GM12878 (cell line): ENCODE results near the gene CXCR6. TPM values are rescaled to one million over a fixed set of nuclear protein-coding genes. Genes with fewer than 3 reads are reported as not detected.

Source experiments
- ATAC-seq: fragments of 200-7000 bp; cut with Tn5 transposase; 3 replicates; pipeline ENCODE4 v1.9.1; 2020; ENCODE audit warnings: mild to moderate bottlenecking, moderate library complexity
- BruUV-seq: library from RNA; stranded (reverse); fragments of 400-500 nt; replicated peaks from 2 replicates; lab custom pipeline; 2021; lab: Mats Ljungman, UMichigan
- CTCF ChIA-PET: fragments of 300-600 bp; sonication (Branson Sonifier 250); formaldehyde crosslinking; extraction: SDS; loops from one replicate; lab custom pipeline; 2021; ENCODE audit warnings: inconsistent platforms; lab: Yijun Ruan, JAX
- POLR2A ChIA-PET: fragments of 350-600 bp; formaldehyde crosslinking; extraction: SDS; loops from one replicate; lab custom pipeline; 2021; ENCODE audit warnings: inconsistent platforms; lab: Charles Lee
- RAD21 ChIA-PET: fragments of 300-600 bp; sonication (Branson Sonifier 250); formaldehyde crosslinking; loops from one replicate; lab custom pipeline; 2023; ENCODE audit warnings: antibody characterized with exemption; ENCODE audit not compliant: unreplicated experiment; lab: Charles Lee
- SMC1A ChIA-PET: fragments of 300-600 bp; sonication (Branson Sonifier 250); formaldehyde crosslinking; loops from one replicate; lab custom pipeline; 2023; ENCODE audit not compliant: unreplicated experiment, uncharacterized antibody; lab: Charles Lee
- DNase-seq: peaks from one replicate; pipeline ENCODE4 v3.0.0-alpha.2; 2011; ENCODE audit warnings: low read depth, low spot score
- FAIRE-seq: peaks from 3 replicates; lab custom pipeline; 2011; peaks lifted over from hg19 to GRCh38; lab: Jason Lieb, UNC
- H2AFZ ChIP-seq: 2 replicates; pipeline ENCODE4 v1.6.0; 2011; ENCODE audit warnings: low read depth, low read length, control low read depth; ENCODE audit not compliant: control insufficient read depth
- H3K27ac ChIP-seq: 2 replicates; pipeline ENCODE4 v1.5.1; 2011; ENCODE audit warnings: control low read depth; ENCODE audit not compliant: control insufficient read depth, insufficient read depth
- H3K27me3 ChIP-seq, 2 experiments: replicated peaks in 1 of 2; 2 replicates each; pipeline versions ENCODE4 v1.6.0 to v1.6.1; 2011; ENCODE audit warnings: low read length in 1 of 2; ENCODE audit not compliant: control insufficient read depth in 2 of 2, insufficient read depth in 2 of 2
- H3K36me3 ChIP-seq, 2 experiments: 2 replicates each; pipeline ENCODE4 v1.5.1; 2011; ENCODE audit warnings: low read length in 1 of 2; ENCODE audit not compliant: control insufficient read depth in 2 of 2, insufficient read depth in 2 of 2
- H3K4me1 ChIP-seq: 2 replicates; pipeline ENCODE4 v1.6.1; 2011; ENCODE audit warnings: mild to moderate bottlenecking, low read length, moderate library complexity, mixed read lengths; ENCODE audit not compliant: control insufficient read depth, insufficient read depth
- H3K4me2 ChIP-seq: 2 replicates; pipeline ENCODE4 v1.6.0; 2011; ENCODE audit warnings: control low read depth; ENCODE audit not compliant: control insufficient read depth, insufficient read depth
- H3K4me3 ChIP-seq: fragments of 200-600 bp; sonication (generic); 2 replicates; pipeline ENCODE4 v1.5.1; 2016
- H3K79me2 ChIP-seq: 2 replicates; pipeline ENCODE4 v1.6.0; 2011; ENCODE audit warnings: low read length; ENCODE audit not compliant: control insufficient read depth, insufficient read depth
- H3K9ac ChIP-seq: 2 replicates; pipeline ENCODE4 v1.8.0; 2011; ENCODE audit warnings: low read length, control low read depth, mixed read lengths; ENCODE audit not compliant: control insufficient read depth, insufficient read depth
- H3K9me3 ChIP-seq: replicated peaks from 3 replicates; pipeline ENCODE4 v1.5.1; 2011; ENCODE audit warnings: mild to moderate bottlenecking, low read length; ENCODE audit not compliant: control insufficient read depth, insufficient read depth
- H4K20me1 ChIP-seq: 2 replicates; pipeline ENCODE4 v1.6.0; 2011; ENCODE audit not compliant: control insufficient read depth, insufficient read depth
- FOS ChIP-seq: IDR thresholded peaks from 3 replicates; pipeline ENCODE4 v1.6.1; 2011; ENCODE audit warnings: borderline replicate concordance; ENCODE audit not compliant: insufficient read length; ENCODE audit errors: extremely low read depth
- JUND ChIP-seq: IDR thresholded peaks from 2 replicates; pipeline ENCODE4 v1.6.1; 2012; ENCODE audit warnings: low read depth, mild to moderate bottlenecking, low read length, improper control_type of control experiment, moderate library complexity
- MAX ChIP-seq: IDR thresholded peaks from 2 replicates; pipeline ENCODE4 v1.6.1; 2012; ENCODE audit warnings: low read depth, low read length, improper control_type of control experiment
- NR2F1 ChIP-seq: fragments of 450-650 bp; conservative IDR thresholded peaks from 2 replicates; pipeline ENCODE4 v1.6.1; 2017; ENCODE audit warnings: mild to moderate bottlenecking
- RBBP5 ChIP-seq: fragments of 200-600 bp; sonication (generic); conservative IDR thresholded peaks from 2 replicates; pipeline ENCODE4 v1.6.1; 2016
- RCOR1 ChIP-seq: conservative IDR thresholded peaks from 2 replicates; pipeline ENCODE4 v1.6.1; 2012; ENCODE audit warnings: low read depth, low read length, improper control_type of control experiment
- SIX5 ChIP-seq: IDR thresholded peaks from 2 replicates; pipeline ENCODE4 v1.6.1; 2011; ENCODE audit warnings: mild to moderate bottlenecking, low read depth, low read length, moderate library complexity; ENCODE audit not compliant: severe bottlenecking
- ZNF687 ChIP-seq: fragments of 450-650 bp; IDR thresholded peaks from 2 replicates; pipeline ENCODE4 v1.6.1; 2017; ENCODE audit warnings: mild to moderate bottlenecking, moderate library complexity
- WGBS: methylation state at CpG from one replicate; pipeline ENCODE4 v1.1.6; 2016; ENCODE audit warnings: low lambda C conversion rate; ENCODE audit not compliant: insufficient replicate concordance, insufficient coverage; ENCODE audit errors: missing lambda C conversion rate; 5-methylcytosine and 5-hydroxymethylcytosine counted together
- in situ Hi-C: fragments of 300-500 bp; cut with MboI; formaldehyde crosslinking; loops from 9 replicates; pipeline ENCODE4 v1.14.3; 2018; ENCODE audit warnings: mixed read lengths
- intact Hi-C: fragments of 100-400 bp; cut with micrococcal nuclease; formaldehyde crosslinking; loops from one replicate; pipeline ENCODE4 v1.14.2; 2022; ENCODE audit not compliant: unreplicated experiment
- polyA plus RNA-seq, 11 experiments: library from polyadenylated mRNA; depleted of rRNA in 4 of 11; unstranded in 6 of 11; stranded (reverse) in 5 of 11; fragments of >200 nt; fragmentation: Nextera tagmentation in 4 of 11; fragmentation: Illumina TruSeq in 1 of 11; extraction: Ambion mirVana in 4 of 11; extraction: Trizol in 1 of 11; gene quantifications; 1 replicate in 1 of 11; 2 replicates in 10 of 11; pipeline versions ENCODE4 v1.2.1 to v1.2.3, GENCODE V29; 2011 to 2016; ENCODE audit warnings: inconsistent platforms in 2 of 11, missing spikeins in 2 of 11, low read depth in 1 of 11
- total RNA-seq, 4 experiments: library from RNA; depleted of rRNA in 3 of 4; stranded (reverse); fragments of >200 nt in 3 of 4; fragmentation: Illumina TruSeq in 1 of 4; extraction: Trizol in 1 of 4; gene quantifications; 2 replicates each; pipeline versions ENCODE4 v1.2.1 to v1.2.3, GENCODE V29; 2013 to 2021

The CXCR6 gene
- total and polyA plus RNA-seq, 10 of the 15 experiments (the other 5 are each of a cell fraction or from before 2014, with no cell fraction given), result 0.04 to 0.20 (median 0.12) TPM; not detected in 5

GRCh38 chr3:45936261-45936660 is 7.0 kb upstream of the CXCR6 start:
- no peak for DNase-seq
- ChIA-PET RAD21 (interaction anchor here (1.3 to 6.8 kb wide), 4 partner anchors 13 to 434 kb away, joined by 3 to 213 read pairs (median 7); partner anchors contain the start of gene CCR5), POLR2A (no interaction called here), SMC1A (interaction anchor here (0.9 to 21.6 kb wide), 3 partner anchors 145 to 272 kb away, joined by 3 to 523 read pairs (median 24); partner anchors contain the start of gene CCR1), CTCF (interaction anchor here (1.1 to 9.0 kb wide), 9 partner anchors 15 to 441 kb away, joined by 3 to 478 read pairs (median 6); partner anchors contain the start of gene CCR5)
- TF ChIP-seq NR2F1 (no peak), ZNF687 (no peak), JUND (no peak), SIX5 (no peak), RCOR1 (no peak), FOS (no peak), MAX (no peak), RBBP5 (no peak)
- H2AFZ ChIP-seq, result no peak overlapping the region
- no peaks in the 10 kb centered on the region for H4K20me1 ChIP-seq
- no peak overlapping the region for H3K27ac ChIP-seq
- peaks cover under 1 to 1% of the 10 kb centered on the region in 2 experiments; a peak in 3 of 4 replicates for H3K36me3 ChIP-seq
- no peak for FAIRE-seq
- no peaks in the 10 kb centered on the region; the same call in 2 of the 3 replicates for H3K9me3 ChIP-seq
- H3K4me1 ChIP-seq, result peaks cover 7% of the 10 kb centered on the region
- H3K9ac ChIP-seq, result no peak overlapping the region
- no TSS peak for BruUV-seq
- ATAC-seq, result no peak
- WGBS, result 83% methylated on average over 9 of the region's 9 CpGs
- in situ Hi-C loops, result no loop called here
- H3K27me3 ChIP-seq, result no peaks in the 10 kb centered on the region
- no peak overlapping the region for H3K4me2 ChIP-seq
- H3K79me2 ChIP-seq, result no peaks in the 10 kb centered on the region
- no peak overlapping the region for H3K4me3 ChIP-seq
- intact Hi-C loops, result no loop called here
